Osteocyte (in vitro differentiated cells): ENCODE measurements around the gene POLR2C. TPM values are rescaled to one million over a fixed set of nuclear protein-coding genes. Genes with fewer than 3 reads are reported as not detected.

Experiments
- DNase-seq: peaks from one replicate; pipeline ENCODE4 v3.0.0; 2021; ENCODE audit warnings: mixed read lengths; ENCODE audit not compliant: unreplicated experiment; ENCODE audit errors: extremely low spot score
- H3K27ac Mint-ChIP-seq: one replicate; pipeline ENCODE4 v1.8.0; 2021; ENCODE audit warnings: mild to moderate bottlenecking, mixed read lengths; ENCODE audit not compliant: unreplicated experiment
- H3K27me3 Mint-ChIP-seq: one replicate; pipeline ENCODE4 v1.8.0; 2021; ENCODE audit warnings: mixed read lengths; ENCODE audit not compliant: unreplicated experiment
- H3K36me3 Mint-ChIP-seq: one replicate; pipeline ENCODE4 v1.8.0; 2021; ENCODE audit warnings: mixed read lengths; ENCODE audit not compliant: unreplicated experiment
- H3K4me1 Mint-ChIP-seq: one replicate; pipeline ENCODE4 v1.8.0; 2021; ENCODE audit warnings: mixed read lengths; ENCODE audit not compliant: unreplicated experiment
- H3K4me3 Mint-ChIP-seq: one replicate; pipeline ENCODE4 v1.8.0; 2021; ENCODE audit warnings: mild to moderate bottlenecking, moderate library complexity, mixed read lengths; ENCODE audit not compliant: unreplicated experiment
- H3K9me3 Mint-ChIP-seq: one replicate; pipeline ENCODE4 v1.8.0; 2021; ENCODE audit warnings: mixed read lengths; ENCODE audit not compliant: unreplicated experiment
- CTCF ChIP-seq: fragments of 200-600 bp; sonication (generic); IDR thresholded peaks from 2 replicates; pipeline ENCODE4 v1.5.0; 2021; ENCODE audit warnings: antibody characterized with exemption, mild to moderate bottlenecking, moderate library complexity
- total RNA-seq: library from RNA; stranded (reverse); gene quantifications from 2 replicates; pipeline ENCODE4 v1.2.1, GENCODE V29; 2021

POLR2C gene
- total RNA-seq, 1 donor from 2014 or later = 46.8 TPM

GRCh38 chr16:57485091-57485915 lies 22.8 kb downstream of the POLR2C start:
- H3K4me3 Mint-ChIP-seq = peak overlapping the region; percentile 83
- no peak for DNase-seq
- TF ChIP-seq CTCF = no peak
- H3K27me3 Mint-ChIP-seq = peaks cover 3% of the 10 kb centered on the region
- no peaks in the 10 kb centered on the region for H3K9me3 Mint-ChIP-seq
- peaks cover 23% of the 10 kb centered on the region for H3K4me1 Mint-ChIP-seq
- H3K27ac Mint-ChIP-seq = no peak overlapping the region
- no peaks in the 10 kb centered on the region for H3K36me3 Mint-ChIP-seq

DNA sequence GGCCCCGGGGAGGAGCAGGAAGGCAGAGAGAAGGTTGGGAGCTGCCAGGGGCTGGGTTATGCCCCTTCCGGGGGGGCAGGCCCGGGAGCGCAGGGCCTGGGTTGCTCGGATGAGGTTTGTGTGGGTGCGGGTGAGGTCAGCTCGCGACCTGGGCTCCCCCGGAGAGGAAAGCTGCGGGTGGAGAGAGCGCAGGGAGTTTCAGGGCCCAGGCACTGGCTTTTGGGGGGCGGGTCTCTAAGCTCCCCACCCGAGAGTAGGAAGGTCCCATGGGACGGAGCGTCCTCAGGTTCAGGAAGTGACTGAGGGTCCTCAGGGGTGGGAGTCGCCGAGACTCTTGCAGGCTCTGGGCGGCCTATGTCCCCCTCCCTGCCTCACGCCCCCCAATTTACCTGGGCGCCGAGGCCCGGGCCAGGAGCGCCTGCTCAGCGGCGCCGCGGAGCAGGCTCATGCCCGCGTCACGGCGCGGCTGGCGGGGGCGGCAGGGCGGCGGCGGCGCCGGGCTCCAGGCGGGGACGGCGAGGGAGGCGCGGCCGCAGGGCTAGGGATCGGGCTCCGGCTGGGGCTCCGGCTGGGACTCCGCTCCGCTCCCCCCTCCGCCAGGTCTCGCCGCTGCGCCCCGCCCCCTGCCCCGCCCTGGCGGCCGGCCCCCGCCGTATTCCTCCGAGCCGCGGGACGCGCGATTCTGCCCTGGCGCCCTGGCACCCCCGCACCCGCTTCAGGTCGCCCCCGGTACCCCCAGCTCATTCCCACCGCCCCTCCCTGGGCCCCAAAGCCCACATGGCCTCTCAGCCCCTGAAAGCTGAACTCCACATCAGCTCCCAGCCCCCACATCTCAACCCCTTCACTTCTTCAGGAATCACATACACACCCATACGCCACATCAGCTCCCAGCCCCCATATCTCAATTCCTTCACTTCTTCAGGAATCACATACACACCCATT lies 23.7 kb downstream of the POLR2C start, which contains the start of gene DOK4:
Gene DOK4, minus strand, starts transcription at position 578 of the 942 bp plus-strand sequence. CDS start 6,986 bp downstream, outside the sequence.
- Mint-ChIP-seq H3K4me3 (peak within 1 kb of the TSS; percentile 83), H3K4me1 (peaks cover 18% of the 10 kb centered on the region), H3K36me3 (no peaks in the 10 kb centered on the region), H3K27me3 (peaks cover 10% of the 10 kb centered on the region), H3K27ac (no peak within 1 kb of the TSS), H3K9me3 (no peaks in the 10 kb centered on the region)
- DNase-seq = peak; percentile 91
- TF ChIP-seq CTCF = no peak

DNA sequence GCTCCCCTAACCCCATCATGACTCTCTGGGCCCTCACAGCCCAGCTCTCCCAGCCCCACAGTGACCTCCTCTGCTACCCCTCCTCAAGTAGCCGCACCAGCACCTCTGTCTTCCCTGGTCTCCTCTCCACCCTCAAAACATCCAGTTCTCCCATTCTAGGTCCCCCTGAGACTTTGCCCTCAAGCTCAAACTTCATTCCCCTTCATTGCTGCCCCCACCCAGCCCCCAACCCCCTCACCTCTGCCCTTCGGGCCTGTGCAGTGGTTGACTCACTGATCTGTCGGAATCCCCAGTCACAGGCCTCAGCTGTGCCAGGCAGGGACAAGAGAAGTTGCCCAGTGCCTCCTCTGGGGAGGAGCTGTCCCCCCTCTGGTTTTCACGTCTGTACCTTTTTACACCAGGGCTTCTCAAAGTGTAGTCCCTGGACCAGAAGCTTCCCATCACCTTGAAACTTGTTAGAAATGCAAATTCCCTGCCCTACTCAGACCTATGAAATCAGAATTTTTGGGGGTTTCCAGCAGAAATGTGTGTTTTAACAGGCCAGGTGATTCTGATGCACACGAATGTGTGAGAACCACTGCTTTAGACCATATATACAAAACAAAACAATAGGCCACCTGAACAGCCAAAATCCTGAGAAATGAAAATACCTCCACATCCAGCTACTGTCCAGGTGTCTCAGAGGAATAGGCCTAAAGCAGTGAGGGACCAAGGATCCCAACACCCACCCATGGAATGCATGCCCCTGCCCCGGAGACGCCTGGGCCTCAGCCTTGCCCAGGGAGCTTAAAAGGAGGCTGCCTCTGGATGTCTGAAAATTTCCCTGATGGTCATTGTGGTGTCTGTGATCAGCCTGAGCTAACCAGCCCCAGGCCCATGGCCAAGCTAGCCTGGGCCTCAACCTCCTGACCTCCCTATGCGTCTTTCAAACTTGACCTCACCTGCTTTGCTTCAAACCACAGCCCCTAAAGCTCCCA lies 24.7 kb downstream of the POLR2C start:
- peak overlapping the region; percentile 69 for H3K4me3 Mint-ChIP-seq

GRCh38 chr16:57489229-57489628 lies 26.8 kb downstream of the POLR2C start:
- Mint-ChIP-seq H3K9me3 (no peaks in the 10 kb centered on the region), H3K4me1 (peaks cover 18% of the 10 kb centered on the region), H3K36me3 (no peaks in the 10 kb centered on the region), H3K4me3 (no peak overlapping the region), H3K27me3 (peaks cover 27% of the 10 kb centered on the region), H3K27ac (no peak overlapping the region)
- DNase-seq = no peak
- TF ChIP-seq CTCF = no peak

More for the DNA sequence above, 24.7 kb downstream of the POLR2C start:
- Mint-ChIP-seq H3K4me1 (peaks cover 18% of the 10 kb centered on the region), H3K27me3 (peaks cover 18% of the 10 kb centered on the region), H3K36me3 (no peaks in the 10 kb centered on the region), H3K9me3 (no peaks in the 10 kb centered on the region), H3K27ac (no peak overlapping the region)
- TF ChIP-seq CTCF = no peak
- no peak for DNase-seq
